GM21786 (cell line): ENCODE data around the gene DLL1.

Source experiments
- ATAC-seq: cut with Tn5 transposase; IDR thresholded peaks from one replicate; pipeline ENCODE4 v1.9.1; 2021; ENCODE audit not compliant: unreplicated experiment

DLL1 gene

DNA sequence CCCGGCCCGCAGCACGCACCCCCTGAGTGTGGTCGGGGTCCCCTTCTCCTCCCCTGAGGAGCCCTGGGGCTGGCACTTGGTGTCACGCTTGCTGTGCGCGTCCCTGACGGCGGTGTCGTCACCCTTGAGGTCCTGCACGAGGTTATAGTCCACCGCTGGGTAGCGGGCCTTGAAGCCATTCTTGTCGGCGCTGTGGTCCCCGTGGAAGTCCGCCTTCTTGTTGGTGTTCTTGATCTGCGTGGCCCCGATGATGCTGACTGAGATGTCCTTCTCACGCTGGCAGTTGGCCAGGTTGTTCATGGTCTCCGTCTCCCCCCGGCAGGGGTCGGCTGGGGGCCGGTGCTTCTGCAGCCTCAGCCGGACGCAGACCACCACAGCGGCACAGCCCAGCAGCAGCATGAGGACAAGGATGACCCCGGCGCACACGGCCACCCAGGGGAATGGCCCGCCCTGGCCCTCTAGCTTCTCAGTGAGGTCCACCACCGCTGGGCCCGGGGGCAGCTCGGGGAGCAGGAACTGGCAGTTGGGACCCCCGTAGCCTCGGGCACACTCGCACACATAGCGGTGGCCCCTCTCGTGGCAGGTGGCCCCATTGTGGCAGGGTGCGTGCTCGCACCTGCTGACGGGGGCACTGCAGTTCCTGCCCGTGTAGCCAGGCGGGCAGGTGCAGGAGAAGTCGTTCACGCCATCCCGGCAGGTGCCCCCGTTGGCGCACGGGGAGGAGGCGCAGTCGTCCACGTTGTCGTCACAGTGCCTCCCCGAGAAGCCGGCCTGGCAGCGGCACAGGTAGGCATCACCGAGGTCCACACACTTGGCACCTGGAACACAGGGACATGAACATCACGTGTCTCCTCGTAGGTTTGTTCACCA lies 7.4 kb downstream of the DLL1 start:
- ATAC-seq = no peak

DNA sequence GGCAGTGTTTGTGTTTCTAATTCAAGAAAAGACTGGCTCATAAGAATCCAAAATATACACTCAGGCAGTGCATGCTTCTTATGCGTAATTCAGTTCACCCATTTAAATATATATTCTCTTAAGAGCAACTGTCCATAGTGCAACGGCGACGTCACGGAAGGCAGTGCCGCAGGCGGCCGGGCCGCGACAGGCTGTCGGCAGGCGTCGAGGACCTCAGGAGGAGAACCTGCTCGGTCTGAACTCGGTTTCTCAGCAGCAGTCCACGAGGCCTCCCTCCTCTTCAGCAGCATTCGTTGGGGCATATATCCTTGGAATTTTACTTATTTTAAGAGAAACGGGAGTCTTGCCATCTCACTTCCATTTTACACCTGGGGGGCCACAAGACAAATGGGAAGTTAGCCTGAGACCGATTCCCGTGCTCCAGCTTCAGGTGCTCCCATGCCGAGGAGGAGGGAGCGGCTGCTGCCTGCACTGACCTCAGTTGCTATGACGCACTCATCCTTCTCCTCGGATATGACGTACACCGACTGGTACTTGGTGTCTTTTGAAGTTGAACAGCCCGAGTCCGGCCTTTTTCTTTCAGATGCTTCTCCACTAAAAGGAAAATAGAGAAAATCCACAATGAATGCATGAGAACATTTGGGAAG lies 8.2 kb downstream of the DLL1 start:
- no peak for ATAC-seq

DNA sequence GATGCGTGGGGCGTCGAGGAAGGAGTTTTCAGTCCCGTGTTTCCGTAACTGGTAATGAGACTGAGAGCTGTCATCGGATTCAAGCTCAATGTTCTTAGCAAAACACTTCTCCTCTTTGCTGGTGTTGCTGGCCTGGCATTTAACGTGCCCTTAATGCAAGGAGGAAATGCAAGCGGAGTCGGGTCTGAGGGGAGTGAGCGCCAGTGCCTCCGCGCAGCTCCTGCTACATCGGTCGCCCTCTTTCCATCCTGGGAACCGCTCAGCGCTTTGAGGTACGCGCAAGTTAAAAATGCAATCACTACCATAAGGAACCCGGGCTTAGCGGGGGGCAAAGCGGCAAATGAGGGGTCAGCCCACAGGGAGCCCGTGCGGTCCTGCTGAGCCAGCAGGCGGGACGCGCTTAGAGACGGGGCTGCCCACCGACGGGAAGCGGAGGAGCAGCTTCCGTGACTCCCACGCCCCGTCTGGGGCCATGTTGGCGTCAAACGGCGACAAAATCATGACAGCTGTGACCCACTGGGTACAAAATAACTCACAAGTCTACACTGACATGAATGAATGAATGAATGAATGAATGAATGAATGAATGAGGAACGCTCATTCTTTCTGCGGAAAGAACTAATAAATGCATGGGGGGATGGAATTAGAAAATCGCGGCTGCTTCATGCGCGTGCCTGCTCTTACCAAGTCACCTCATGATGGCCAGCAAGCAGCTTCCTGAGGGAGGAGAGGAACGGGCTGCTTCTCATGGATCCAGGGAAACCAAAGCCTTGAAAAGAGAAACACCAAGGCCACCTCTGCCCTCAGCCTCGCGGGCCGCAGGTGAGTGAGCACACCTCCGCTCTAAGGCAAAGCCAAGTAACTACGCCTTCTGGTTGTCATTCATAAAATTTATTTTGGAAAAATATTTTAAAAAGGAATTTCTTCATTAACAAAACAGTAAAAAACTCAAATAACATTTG lies 9.3 kb downstream of the DLL1 start:
- ATAC-seq = no peak

GRCh38 chr6:170280689-170281045 lies 10.2 kb downstream of the DLL1 start:
- ATAC-seq = peak; percentile 23

DNA sequence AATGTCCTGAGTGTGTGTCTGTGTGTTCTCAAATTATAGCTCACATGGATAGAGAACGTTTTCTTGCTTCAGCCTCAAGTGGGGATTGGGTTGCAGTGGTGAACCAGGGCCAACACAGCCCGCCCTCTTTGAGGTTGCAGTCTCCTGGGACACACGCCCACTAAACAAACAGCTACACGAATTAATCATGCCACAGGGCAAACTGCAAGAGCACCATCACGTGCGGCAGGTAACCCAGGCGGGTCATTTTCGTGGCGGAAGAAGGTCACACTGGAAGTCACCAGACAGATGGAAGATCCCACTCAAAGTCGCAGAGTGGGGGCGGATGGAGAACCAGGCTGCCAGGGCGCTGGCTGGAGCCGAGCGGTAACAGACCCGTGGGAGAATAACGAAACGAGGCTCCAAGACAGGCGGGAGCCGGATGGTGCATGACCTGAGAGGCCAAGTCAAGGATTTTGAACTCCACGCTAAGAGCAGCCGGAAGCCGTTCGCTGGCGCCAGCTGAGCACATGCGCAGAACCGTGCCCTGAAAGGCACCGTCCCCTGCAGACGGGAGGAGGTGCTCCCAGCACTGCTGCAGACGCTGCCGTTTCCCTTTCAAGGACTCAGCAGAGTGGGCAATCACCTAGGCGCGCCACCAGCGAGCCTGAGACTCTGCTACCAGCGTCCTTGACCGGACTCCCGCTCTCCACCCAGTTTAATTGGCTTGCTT lies 10.7 kb downstream of the DLL1 start:
- ATAC-seq = peak; percentile 68

- ATAC-seq = no peak
These were observed 11.5 kb downstream of the DLL1 start for GRCh38 chr6:170279426-170279825.

GRCh38 chr6:170278743-170279094 lies 12.2 kb downstream of the DLL1 start:
- no peak for ATAC-seq

DNA sequence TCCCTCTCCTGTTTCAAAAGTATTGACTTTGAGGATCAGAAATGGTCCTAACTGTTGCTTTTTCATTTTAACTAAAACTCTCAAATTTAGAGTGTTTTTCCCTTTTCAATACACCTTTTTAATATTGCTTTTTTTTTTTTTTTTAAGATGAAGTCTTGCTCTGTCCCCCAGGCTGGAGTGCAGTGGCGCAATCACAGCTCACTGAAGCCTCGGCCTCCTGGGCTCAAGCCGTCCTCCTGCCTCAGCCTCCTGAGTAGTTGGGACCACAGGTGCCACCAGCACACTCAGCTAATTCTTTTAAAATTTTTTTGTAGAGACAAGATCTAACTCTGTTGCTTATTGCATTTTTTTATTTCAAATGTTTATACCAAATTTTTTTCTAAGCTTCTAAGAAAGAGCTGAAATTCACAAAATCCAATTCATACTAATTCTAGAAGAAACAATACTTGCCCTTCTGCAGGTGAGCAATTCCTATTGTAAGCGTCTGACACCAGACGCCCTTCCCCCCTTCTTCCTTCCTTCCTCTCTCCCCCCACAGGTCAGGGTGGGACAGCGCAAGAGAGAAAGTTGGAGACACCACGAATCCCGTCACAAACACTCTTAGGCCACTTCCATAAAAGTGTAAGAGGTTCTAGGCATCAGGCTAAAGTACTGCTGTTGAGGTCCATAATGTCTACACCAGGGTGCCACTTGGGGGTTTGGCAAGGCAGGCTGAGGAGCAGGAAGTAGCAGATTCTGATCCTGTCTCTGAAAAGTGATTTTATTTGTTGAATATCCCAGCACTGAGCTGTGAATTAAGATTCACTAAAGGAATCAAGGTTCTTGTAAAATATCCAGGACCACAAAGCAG lies 12.8 kb downstream of the DLL1 start:
- no peak for ATAC-seq

DNA sequence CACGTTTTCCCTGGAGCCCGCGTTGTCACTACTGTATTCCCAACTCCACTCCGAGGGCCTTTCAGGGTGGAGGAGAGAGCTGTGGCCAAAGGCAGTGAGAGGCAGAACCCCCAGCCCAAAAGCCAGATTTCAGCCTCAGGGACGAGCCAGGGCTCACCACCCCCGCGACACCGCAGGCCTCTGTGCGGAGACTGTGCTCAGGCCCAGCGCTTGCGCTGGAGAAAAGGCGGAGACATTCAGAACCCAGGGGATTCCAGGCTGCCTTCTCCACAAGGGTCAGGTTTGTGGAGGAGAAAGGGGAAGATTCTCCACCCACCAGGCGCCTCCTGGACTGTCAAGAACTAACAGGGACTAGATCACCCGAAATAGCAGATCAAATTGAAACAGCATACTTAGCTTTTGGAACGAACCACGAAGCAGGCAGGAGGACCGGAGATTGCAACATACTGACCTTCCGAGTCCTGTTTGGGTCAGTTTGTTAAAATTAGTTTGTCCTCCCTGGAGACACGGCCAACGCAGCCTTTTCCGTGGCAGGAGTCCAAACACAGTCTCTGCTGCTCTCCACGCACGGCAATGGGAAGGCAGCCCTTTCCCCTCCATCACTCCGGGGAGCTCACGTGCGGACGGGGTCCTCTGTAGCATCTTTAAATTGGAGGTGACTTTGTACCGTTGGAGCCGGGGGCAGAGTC lies 14.4 kb downstream of the DLL1 start:
- no peak for ATAC-seq

DNA sequence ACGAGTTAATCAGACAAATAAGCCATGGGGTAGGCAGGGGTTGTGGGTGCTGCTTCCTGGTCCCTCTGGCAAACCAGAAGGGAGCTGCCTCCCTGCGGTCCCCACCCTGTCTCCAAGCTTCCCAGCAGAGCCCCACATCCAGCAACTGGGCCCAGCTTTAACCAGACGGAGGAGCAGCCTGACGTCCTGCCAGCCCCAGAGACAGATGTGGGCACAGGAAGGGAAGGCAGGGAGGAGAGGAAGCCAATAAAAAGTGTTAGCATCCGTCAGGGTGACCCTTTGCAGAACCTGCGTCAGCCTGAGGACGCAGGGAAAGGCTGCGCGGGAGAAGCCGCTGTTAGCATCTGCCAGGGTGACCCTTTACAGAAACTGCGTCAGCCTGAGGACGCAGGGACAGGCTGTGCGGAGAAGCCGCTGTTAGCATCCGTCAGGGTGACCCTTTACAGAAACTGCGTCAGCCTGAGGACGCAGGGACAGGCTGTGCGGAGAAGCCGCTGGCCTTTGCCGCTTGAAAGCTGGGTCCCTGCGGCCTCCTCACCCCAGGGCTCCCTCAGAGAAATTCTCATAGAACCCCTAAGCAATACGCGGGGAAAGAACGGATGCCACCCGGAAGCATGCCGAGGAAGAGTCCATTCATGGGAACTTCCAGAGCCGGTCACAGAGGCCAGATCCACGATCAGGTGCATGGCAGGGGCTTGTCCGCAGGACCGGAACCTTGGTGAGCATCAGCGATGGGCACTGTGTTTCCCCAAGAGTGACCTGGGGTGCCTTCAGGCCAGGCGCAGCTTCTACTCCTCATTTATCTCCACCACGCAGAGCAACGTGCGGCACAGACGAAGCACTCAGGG lies 15.9 kb downstream of the DLL1 start:
- no peak for ATAC-seq

DNA sequence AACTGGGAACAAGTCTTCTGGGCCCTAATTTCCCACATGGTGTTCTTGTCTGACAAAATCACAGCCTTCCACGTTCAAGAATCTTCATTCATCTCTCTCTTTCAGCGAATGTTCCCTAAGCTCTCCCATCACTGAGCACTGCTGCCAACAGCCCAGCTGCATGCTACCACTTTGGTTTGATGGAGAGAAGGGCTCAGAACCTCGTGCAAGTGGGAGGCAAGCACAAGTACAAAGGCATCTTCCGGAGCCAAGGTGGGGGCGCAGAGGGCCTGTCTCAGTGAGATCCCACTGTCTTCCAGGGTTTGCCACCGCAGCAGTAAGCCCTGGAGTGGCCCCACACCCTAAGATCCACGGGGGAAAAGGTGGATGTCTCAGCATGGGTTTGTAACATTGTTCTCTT lies 17.2 kb downstream of the DLL1 start:
- ATAC-seq = no peak

DNA sequence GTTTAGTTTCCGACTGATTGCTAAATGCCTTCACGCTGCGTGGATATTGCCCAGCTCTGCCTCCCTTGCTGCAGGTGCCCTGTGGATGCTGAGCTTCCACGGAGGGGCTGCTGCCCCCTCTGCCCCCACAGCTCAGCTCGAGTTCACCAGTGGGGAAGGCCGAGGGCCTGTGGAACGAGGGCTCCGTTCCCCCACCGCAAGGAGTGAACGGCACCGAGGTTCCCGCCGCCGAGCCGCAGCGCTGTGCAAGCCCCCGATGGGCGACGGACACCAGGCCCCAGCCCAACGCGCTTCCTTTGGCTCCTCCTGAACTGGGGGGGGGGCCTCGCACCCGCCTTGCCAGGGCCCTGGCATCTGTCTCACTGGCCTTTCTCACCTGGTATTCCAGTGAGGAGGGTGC lies 17.7 kb downstream of the DLL1 start:
- no peak for ATAC-seq

DNA sequence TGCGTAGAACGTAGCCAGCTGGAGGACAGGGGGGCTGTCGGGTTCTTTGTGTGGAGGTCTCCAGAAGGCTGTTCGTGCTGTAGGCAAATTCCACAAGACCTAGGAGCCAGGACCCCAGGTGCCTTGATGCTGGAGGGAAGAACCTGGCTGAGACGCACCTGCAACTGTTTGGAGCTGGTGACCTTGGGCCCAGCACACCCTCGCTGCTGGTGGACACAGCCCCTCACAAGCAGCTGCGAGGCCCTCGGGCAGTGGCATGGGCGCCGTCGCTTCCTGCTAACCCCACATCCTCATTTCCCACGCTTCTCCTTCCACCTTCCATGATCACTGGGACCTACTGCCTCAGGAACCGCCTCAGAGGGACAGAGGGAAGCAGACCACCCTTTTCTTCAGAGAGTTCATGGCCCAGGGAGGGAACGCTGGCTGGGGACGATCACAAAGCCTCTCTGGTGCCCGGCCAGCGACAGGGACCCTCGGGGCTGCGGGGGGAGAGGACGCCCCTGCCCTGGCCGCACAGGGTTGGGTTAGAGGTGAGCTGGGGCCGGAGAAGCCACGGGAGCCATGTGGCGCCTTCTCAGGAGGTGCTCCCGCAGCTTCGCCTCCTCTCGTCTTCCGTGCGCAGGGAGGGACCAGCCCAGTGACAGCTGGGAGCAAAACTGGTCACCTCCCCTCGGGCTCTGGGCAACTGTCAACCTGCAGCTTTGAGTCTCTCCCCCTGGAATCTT lies 18.4 kb downstream of the DLL1 start:
- ATAC-seq = no peak

DNA sequence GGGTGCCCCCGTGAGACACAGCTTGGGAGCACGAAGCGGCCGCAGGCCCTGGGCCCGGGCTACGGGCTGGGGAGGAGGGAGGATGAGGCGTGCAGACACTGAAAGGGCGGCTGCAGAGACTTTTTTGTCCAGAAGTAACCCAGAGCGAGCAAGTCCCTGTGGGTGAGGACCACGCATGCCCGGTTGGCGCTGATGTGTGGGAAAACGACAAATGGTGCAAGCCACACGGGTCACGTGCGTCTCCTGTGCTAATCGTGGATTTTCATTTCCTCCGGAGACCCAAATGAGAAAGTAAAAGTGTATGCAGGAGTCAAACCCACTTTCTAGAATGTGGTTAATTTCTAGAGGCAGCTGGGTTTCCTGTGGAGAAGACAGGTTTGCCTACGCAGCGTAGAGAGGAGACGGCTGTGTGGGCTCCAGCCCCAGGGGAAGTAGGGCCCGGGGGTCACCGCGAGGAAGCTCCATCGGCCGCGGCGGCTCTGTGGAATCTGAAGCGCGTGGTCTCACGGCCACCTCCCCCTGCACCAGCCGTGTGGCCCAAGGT lies 19.0 kb downstream of the DLL1 start:
- ATAC-seq = peak; percentile 96

DNA sequence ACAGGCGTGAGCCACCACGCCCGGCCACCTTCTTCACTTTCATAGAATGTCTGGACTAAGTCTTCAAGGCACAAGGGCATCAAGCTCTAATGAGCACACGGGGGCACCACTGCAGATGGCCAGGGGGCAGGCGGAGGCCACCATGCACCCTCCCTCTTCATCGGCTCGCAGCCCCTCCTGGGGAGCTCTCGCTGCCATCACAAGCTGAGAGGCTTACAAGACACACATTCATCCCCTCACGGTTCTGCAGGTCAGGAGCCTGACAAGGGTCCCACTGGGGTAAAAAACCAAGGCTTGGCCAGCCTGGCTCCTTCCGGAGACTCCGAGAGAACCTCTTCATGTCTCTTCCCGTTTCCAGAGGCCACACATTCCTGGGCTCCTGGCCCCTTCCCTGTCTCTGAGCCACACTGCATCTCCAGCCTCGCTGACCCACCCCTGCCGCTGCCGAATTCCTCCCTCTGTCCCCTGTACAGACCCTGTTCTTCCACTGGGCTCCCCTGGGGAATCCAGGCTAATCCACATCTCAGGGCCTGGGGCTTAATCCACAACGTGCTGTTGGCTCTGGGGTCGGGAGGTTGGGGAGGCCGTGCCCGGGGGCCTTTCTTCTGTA lies 19.8 kb downstream of the DLL1 start:
- ATAC-seq = no peak

DNA sequence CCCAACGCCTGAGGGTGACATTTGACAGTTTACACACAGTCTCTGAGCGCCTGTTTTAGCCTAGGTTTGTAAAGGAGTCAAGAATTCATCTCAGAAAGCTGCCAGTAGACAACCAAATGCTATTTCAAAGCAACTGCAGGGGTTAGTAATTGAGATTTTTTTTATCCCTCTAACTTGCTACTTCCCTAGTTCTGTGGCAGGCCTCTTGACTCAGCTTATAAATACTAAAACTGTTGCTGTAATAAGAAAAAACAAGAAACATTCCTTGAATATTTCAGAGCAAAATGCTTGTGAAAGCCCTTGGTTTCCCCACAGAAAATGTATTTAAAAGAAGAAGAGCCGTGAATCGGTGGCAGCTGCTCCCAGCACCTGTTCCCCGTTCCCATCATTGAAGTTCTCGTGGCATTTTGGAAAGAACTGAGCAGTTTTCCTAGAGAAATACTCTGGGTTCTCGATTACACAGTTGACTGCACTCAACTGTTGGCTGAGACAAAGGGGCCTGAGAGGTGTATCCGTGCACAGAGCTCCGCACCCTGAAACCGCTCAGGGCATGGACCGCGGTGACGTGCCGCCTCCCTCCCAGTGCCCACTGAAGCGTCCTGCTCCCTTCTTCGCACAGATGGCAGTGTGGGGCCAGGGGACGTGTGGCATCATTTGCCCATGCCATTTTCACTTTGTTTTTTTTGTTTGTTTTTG lies 20.9 kb downstream of the DLL1 start:
- ATAC-seq = no peak
